ENCODE measurements around the gene LRRN4CL. TPM values are rescaled to one million over a fixed set of nuclear protein-coding genes. Genes with fewer than 3 reads are reported as not detected.

Gene LRRN4CL
- under 1 TPM; 0.14 to 0.35 TPM for total RNA-seq

DNA sequence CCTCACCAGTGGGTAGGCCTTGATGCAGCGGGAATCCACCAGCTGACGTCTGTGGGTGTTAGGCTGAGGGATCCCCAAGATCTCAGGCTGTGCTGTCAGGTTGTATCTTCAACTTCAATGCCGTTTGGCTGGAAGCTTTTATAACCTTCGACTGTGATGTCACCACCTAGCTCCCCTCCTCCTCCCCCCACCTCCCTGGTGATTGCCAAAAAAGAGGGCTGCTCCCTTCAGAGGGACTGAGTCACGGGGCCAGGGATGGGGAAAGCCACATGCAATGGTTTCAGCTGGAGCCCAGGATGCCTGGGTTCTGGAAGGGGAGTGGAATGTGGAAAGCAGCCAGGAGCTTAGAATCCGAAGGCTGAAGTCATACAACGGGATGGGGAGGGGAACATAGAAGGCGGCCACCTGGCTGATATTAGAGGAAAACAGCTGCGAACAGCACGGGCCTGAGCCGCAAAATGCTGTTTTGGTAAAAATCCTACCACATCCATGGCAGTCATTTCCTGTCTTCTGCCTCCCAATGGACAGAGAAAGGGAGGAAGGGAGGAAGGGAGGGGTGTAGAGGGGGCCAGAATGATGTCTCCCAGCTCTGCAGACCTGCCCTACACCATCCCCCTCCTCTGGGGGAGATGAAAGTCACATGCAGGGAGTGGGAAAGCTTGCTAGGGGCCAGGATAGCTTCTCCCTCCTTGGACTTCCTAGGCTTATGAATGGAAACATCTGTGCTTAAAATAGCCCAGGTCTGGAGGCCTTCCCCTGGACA lies at the start of gene LRRN4CL:
LRRN4CL (minus strand) TSS at position 110 of the 763 bp plus-strand sequence. CDS start 1,022 bp downstream, outside the sequence.

DNA sequence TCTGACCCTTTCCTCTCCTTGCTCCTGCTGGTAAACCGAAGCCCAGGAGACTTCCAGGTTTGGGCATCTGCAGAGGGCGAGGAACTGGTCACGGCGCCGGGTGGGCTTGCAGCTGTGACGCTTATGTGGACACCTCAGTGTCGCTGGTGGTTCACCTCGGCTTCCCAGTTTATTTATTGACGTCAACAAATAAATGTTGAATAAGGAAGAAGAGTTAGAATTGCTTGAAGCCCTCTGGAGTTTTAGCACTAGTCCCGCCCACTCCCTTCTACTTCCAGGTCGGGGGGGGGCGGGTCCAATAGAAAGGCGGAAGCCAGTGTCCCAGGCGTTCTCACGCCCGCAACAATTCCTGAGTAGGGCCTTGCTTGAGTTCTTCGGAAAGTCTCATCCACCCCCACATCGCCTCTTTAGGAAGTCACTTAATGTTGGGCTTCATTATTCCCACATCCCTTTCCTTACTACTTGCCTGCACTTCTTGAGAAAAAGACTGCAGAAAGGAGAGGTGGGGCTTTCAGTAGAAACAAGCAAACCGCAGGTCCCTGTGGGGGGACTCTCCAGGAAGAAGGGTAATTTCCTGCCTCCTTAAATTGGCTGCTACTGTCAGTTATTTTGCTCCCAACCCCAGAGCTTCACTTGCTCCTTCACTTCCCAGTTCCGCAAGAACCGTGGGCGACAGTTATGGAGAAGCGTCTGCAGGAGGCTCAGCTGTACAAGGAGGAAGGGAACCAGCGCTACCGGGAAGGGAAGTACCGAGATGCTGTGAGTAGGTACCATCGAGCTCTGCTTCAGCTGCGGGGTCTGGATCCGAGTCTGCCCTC lies 39.0 kb upstream of the LRRN4CL start, which contains the start of gene TTC9C:
TTC9C (plus strand) TSS at position 316 of the 818 bp plus-strand sequence; CDS start at position 679, 363 bp downstream.

DNA sequence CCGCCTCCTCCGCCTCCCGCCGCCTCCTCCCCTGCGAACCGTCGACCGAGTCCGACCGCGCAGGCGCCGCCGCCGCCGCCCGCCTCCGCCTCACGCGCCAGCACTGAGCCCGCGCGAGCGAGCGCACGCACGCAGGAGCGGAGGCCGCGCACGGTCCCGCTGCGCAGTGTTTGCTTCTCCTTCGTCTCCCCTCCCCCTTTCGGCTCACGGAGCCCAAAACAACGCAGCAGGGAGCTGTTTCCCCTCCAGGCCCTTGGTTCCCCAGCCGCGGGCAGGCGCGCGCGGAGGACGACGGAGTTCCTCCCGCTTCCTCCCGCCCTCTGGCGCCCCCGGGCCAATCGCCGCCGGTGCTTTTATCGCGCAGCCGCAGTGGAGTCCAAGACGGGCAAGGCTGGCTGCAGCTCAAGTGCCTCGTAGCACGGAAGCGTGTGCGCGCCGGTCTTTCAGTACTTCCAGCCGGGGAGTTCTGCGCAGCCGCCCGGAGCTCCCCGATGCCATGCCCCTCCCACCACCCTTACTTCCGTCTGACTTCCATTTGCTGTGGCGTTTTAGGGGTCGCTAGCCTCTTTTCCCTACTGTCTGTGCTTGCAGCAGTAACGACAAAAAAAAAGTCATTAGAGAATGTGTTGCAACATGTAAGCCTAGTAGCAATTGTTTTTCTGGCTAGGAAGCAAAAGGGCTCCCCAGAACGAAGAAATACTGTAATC lies 38.0 kb upstream of the LRRN4CL start, which contains the start of gene HNRNPUL2:
HNRNPUL2 (minus strand) TSS at position 293 of the 707 bp plus-strand sequence. CDS start 301 bp downstream, outside the sequence.

DNA sequence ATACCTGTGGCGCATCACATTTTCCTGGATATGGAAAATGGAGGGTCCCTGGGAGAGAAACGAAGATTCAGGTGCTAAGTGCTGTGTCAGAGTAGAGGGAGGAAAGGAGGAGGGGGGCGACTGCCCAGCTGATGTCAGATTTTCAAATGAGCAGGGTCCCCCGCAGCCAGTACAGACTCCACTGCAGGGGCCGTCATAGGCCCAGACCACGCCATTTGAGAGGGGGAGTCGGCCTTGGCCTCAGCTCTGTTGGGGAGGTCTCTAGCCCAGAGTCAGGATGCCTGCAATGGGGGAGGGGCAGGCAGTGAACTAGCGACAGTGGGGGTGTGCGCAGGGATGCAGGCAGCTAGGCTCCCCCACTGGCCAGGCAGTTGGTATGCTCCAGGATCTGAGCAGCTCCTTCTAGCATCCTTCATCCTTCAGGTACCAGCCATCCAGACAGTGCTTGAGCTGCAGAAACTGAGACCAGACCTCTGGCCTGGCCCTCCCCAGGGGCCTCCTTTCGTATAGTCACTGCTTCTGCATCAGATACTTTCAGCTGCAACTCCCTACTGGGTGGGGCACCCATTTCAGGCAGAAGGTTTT lies 18.0 kb upstream of the LRRN4CL start, which contains the start of the genes BSCL2 and GNG3:
BSCL2 (minus strand) TSS at position 148 of the 585 bp plus-strand sequence. CDS start 229 bp downstream, outside the sequence.
GNG3 (plus strand) TSS at position 400 of the 585 bp plus-strand sequence. CDS start 620 bp downstream, outside the sequence.

DNA sequence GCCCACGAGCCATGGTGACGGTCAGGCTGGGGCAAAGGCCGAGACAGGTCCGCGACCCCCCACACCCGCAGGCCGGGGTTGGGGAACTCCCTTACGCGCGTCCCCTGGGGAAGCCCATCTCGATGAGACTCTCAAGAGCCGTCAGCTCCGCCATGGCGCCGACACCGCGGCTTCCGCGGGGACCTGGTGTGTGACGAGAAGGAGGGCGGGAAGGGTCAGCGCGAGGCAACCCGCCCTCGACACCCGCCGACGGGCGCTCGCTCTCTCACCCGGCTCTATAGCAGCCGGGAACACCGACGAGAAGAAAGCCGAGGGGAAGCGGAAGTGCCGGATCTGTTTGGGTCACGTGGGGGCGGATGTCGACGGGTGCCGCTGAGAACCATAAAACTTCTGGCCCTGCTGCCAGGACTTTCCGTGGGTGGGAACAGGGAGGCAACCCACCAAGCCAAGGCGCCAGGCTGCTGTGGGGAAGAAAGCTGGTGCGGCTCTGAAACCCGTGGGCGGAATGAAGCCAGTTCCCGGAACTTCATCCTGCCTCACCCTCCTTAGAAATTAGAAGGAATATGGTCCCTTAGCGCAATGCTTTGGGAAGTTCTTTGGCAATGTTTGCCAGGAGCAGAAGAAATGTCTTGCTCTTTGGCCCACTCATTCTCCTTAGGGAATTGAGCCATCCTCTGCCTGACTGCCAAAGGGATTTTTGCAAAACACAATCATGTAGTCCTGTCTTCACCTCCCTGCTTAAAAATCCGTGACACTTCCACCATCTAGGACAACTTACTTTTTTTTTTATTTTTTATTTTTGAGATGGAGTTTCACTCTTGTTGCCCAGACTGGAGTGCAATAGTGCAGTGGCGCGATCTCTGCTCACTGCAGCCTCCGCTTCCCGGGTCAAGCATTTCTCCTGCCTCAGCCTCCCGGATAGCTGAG lies 10.3 kb downstream of the LRRN4CL start, which contains the start of gene UBXN1:
UBXN1 (minus strand) TSS at position 304 of the 927 bp plus-strand sequence; CDS start at position 154, 150 bp downstream.

DNA sequence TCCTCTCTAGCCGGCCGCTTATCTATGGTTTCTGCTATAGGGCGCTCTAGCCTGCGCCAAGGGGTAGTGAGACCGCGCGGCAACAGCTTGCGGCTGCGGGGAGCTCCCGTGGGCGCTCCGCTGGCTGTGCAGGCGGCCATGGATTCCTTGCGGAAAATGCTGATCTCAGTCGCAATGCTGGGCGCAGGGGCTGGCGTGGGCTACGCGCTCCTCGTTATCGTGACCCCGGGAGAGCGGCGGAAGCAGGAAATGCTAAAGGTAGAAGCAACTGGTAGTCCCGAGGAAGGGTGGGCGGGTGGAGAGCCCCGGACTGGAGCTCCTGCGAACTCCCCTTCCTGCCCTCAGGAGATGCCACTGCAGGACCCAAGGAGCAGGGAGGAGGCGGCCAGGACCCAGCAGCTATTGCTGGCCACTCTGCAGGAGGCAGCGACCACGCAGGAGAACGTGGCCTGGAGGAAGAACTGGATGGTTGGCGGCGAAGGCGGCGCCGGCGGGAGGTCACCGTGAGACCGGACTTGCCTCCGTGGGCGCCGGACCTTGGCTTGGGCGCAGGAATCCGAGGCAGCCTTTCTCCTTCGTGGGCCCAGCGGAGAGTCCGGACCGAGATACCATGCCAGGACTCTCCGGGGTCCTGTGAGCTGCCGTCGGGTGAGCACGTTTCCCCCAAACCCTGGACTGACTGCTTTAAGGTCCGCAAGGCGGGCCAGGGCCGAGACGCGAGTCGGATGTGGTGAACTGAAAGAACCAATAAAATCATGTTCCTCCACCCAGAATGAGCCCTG lies 17.5 kb downstream of the LRRN4CL start, which contains the start of the genes LBHD1 and UQCC3:
LBHD1 (minus strand) TSS at position 660 of the 782 bp plus-strand sequence. CDS start 2,236 bp downstream, outside the sequence.
UQCC3 (plus strand) TSS at position 66 of the 782 bp plus-strand sequence; CDS start at position 139, 73 bp downstream.

DNA sequence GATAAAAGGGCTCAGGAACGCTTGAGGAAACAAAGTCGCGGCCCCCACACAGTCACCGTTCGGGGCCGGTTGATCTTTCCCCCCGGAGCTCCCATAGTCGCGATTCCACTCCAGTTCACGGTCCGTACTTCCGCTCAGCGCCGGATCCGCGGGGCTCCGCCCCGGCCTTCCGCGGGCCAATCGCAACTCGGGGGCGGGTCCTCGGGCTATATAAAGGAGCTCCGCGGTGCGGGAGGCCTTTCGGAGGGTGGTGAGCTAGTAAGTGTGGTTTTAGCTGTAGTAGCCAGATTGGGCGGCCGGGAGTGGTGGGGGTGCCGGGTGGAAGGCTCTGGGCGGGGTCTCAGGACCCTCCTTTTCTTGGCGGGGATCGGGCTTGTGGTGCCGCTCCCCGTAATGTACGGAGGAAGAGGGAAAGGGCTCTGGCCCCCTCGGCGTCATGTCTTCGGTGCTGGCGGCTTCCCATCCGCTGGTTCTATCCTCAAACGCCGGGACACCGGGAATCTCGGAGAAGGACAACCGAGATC lies 24.2 kb downstream of the LRRN4CL start, which contains the start of the genes C11orf98 and CSKMT:
C11orf98 (minus strand) TSS at position 136 of the 524 bp plus-strand sequence; CDS start at position 95, 41 bp downstream.
CSKMT (plus strand) TSS at position 238 of the 524 bp plus-strand sequence. CDS start 568 bp downstream, outside the sequence.

DNA sequence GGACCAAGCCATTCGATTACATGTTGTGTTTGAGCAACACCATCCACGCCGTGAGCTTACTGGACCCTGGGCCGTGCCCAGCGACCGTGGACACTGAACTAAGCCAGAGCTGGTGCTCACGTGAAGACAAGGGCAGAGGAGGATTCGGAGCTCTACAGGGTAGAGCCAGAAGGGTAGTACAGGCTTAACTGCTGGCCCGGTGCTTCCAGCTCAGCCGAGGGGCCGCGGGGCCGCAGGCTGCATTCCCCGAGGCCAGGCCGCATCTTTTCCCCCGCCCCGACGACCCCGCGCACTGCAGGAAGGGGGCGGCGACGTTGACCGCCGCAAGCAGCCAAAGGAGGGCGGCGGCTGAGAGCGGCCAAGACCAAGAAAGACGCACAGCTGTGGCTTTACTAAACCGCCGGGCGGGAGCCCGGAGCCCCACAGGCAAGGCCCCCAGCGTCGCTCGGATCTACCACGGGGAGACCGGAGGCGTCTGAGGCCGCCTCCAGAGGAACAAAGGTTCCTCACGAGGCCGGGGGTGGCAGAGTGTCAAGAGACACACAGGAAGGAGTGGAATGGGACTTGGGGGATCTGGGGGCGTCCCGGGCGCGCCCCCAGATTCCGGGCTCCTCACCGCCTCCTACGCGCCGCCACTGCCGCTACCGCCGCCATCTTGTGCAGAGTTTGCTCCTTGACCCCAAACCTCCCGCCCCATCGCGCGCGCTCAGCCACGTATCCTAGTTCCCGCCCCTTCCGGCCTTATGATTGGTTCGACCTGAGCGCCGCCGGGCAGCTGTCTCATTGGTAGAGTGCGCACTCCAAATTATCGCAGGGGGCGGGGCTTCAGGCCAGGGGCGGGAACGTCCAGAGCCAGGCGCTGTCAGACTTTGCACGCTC lies 43.1 kb downstream of the LRRN4CL start, which contains the start of gene GANAB:
GANAB (minus strand) TSS at position 668 of the 879 bp plus-strand sequence; CDS start at position 654, 14 bp downstream.

Other genes with a start within 250 kb of the LRRN4CL start
- gene AHNAK, start 142.7 kb downstream of the LRRN4CL start, total RNA-seq, result 100 to 1,000 TPM in 1 of 2 experiments, 10 to 100 TPM in 1; 96.0 to 111 TPM
- gene EEF1G, start 115.6 kb downstream of the LRRN4CL start, total RNA-seq, result 1,000 to 10,000 TPM; 1,877 to 1,888 TPM
- gene TUT1, start 98.0 kb downstream of the LRRN4CL start, total RNA-seq, result 10 to 100 TPM; 26.2 to 28.2 TPM
- gene MTA2, start 87.7 kb downstream of the LRRN4CL start, total RNA-seq, result 100 to 1,000 TPM; 208 to 223 TPM
- 100 to 1,000 TPM; 133 to 139 TPM for gene EML3, start 76.8 kb downstream of the LRRN4CL start, total RNA-seq
- gene ROM1, start 76.3 kb downstream of the LRRN4CL start, total RNA-seq, result 1 to 10 TPM; 1.1 to 1.7 TPM
- 10 to 100 TPM; 70.9 to 73.2 TPM for gene B3GAT3, start 67.5 kb downstream of the LRRN4CL start, total RNA-seq
- gene GANAB, start 42.9 kb downstream of the LRRN4CL start, total RNA-seq, result 100 to 1,000 TPM; 297 to 300 TPM
- gene INTS5, start 36.2 kb downstream of the LRRN4CL start, total RNA-seq, result 10 to 100 TPM; 31.4 to 32.4 TPM
- 10 to 100 TPM; 83.3 to 83.8 TPM for gene C11orf98, start 24.3 kb downstream of the LRRN4CL start, total RNA-seq
- 10 to 100 TPM; 12.8 to 14.2 TPM for gene CSKMT, start 24.2 kb downstream of the LRRN4CL start, total RNA-seq
- 1 to 10 TPM; 6.2 to 8.1 TPM for gene UQCC3, start 17.9 kb downstream of the LRRN4CL start, total RNA-seq
- gene LBHD1, start 17.3 kb downstream of the LRRN4CL start, total RNA-seq, result 10 to 100 TPM; 26.5 to 28.9 TPM
- gene UBXN1, start 10.5 kb downstream of the LRRN4CL start, total RNA-seq, result 100 to 1,000 TPM; 157 to 162 TPM
- 10 to 100 TPM; 26.6 to 33.7 TPM for gene BSCL2, start 17.9 kb upstream of the LRRN4CL start, total RNA-seq
- not detected for gene GNG3, start 18.1 kb upstream of the LRRN4CL start, total RNA-seq
- gene HNRNPUL2, start 37.9 kb upstream of the LRRN4CL start, total RNA-seq, result 10 to 100 TPM; 60.2 to 63.0 TPM
- gene TTC9C, start 39.0 kb upstream of the LRRN4CL start, total RNA-seq, result 10 to 100 TPM; 42.4 to 43.6 TPM
- gene ZBTB3, start 64.6 kb upstream of the LRRN4CL start, total RNA-seq, result 10 to 100 TPM; 14.8 to 17.8 TPM
- 10 to 100 TPM; 84.5 to 93.5 TPM for gene POLR2G, start 72.0 kb upstream of the LRRN4CL start, total RNA-seq
- 10 to 100 TPM; 21.3 to 22.1 TPM for gene TAF6L, start 81.9 kb upstream of the LRRN4CL start, total RNA-seq
- 10 to 100 TPM; 45.4 to 45.5 TPM for gene TMEM179B, start 97.9 kb upstream of the LRRN4CL start, total RNA-seq
- gene TMEM223, start 102.5 kb upstream of the LRRN4CL start, total RNA-seq, result 10 to 100 TPM; 19.1 to 21.5 TPM
- gene NXF1, start 115.9 kb upstream of the LRRN4CL start, total RNA-seq, result 100 to 1,000 TPM; 101 to 104 TPM
- 10 to 100 TPM; 43.5 to 43.8 TPM for gene STX5, start 142.5 kb upstream of the LRRN4CL start, total RNA-seq
- gene TEX54, start 143.3 kb upstream of the LRRN4CL start, total RNA-seq, result not detected
- 10 to 100 TPM; 64.7 to 71.4 TPM for gene WDR74, start 150.1 kb upstream of the LRRN4CL start, total RNA-seq
- 100 to 1,000 TPM; 150 to 157 TPM for gene SLC3A2, start 191.4 kb upstream of the LRRN4CL start, total RNA-seq
- gene CHRM1, start 231.8 kb upstream of the LRRN4CL start, total RNA-seq, result not detected